Astrocyte of the hippocampus (primary cell): ENCODE measurements around the gene MVK.
A peak's percentile ranks its signal among the peaks of the same experiment; 100 is the strongest.

ENCODE experiments used
- DNase-seq: peaks from one replicate; pipeline ENCODE4 v3.0.0; 2011; ENCODE audit warnings: low read depth, low spot score

The MVK gene

GRCh38 chr12:109573029-109573913, at the start of gene MVK, which contains the start of gene MMAB:
Gene MVK (plus strand): TSS chr12:109573794. CDS start chr12:109574823, 1,029 bp downstream.
Gene MMAB (minus strand): TSS chr12:109573504. CDS start chr12:109573480, 24 bp downstream.
- peak; percentile 99 for DNase-seq

- no peak for DNase-seq
These were observed 48.9 kb upstream of the MVK start for GRCh38 chr12:109524466-109525278.

- no peak for DNase-seq
These were observed 48.4 kb upstream of the MVK start for GRCh38 chr12:109525279-109525585.

DNA sequence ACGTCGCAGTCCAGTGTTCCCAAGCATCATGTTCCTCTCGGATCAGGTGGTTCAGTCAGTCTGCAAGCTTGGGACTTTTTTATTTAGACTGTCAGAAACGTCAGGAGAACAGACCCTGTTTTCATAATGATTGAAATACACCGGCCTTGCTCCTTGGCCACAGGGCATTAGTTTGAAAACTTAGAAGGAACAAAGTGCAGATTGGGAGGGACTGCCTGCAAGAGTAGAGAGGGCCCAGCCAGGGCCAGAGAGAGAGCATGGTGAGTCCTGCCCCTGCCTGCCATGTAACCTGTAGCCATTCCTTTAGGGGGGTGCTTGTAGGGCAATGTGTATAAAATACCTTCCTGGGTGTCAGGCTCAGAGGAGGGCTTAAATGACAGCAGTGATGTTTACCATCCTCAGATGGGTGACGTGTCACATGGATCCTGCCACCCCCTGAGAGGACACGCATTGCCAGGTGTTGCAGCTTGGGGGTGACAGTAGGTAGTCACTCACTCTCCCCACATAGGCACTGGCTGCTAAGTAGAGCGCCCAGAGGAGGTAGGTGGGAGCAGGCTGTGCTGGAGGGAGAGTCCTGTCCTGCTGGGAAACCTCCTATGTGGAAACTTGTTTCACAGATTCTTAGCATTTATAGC, 46.0 kb upstream of the MVK start:
- DNase-seq, result no peak

DNA sequence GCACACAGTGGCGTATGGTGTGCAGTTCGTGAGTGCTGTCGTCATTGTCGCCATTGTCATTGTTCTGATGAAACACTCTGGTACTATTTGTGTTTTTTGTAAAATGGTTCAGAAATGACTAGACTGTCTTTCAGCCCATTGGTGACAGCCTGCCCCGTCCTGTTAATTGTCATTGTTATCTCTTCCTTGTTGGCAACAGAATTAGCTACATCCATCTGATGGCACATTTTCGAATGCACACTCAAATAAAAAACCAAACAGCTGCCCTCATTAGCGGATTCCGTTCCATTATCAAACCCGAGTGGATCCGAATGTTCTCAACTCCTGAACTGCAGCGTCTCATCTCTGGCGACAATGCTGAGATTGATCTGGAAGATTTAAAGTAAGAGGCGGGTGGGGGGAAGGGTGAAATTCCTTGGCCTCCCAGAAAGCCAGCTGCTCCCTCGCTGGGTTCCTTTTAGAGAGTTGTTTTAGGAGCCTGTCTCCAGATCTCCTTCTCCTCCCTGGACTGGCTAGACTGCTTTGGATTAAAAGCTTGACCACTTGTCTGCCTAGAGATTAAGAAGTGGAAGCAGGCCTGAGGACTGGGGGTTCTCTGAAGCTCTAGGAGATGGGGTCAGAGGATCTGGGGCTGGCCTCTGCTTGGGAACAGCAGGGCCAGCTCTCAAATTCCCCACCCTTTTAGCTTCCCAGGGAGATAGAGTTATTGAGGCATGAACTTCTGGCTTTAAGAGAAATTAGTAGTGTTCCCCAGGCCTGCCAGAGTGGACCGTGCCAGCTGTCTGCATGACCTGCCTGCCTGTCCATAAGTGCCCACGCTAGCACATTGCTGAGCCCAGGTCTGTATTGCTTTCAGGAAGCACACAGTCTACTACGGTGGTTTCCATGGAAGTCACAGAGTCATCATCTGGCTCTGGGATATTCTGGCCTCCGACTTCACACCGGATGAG, 43.6 kb upstream of the MVK start:
- no peak for DNase-seq

DNA sequence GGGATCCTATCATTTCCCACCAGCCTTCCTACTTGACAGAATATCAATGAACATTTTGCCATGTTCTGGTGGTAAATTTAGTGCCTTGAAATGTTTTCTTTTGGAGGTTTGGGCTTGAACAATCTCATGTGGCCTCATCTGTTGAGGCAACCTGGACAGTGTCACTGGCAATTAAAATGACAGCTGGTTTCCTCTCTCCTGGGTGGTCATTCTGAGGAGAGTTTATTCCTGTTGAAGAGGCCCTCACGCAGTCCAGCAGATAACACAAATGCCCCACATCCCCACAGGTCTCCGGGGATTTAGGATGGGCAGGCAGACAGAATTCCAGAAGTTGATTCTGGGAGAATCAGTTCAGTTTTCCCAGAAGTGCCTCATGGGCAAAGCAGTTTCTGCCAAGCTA, 42.2 kb upstream of the MVK start:
- no peak for DNase-seq

DNA sequence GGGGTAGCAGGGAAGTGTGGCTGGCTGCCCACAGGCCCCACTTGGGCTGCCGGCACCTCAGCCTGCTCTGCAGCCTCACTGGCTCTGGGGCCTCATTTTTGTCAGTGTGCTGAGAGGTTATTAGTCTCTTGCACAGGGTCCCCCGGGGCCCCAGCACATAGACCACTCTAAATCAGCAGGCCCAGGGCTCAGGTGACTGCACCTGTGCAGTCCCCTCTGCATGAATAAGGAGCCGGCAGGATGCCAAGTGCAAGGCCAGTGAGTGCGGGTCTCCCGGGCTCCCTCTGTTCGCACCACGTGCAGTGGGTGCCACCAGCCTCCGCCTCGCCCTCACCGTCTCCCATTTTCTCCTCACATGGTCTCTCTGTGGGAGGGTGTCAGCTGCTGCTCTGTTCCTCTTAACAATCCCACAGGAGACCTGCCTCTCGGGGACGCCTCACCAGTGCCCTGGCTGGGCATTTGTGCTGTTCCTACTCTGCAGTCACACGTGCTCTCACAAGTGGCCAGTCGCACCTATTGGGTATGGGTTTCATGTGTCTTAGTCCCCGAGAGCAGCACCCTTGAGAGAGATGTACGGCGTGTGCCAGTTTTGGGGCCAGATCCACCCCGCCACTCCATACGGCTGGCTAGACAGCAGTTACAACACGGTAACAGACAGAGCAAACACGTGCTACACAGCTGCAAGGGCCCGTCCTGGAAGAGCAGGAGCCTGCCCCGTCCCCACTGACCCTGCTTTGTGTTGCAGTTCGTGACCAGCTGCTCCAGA, 40.7 kb upstream of the MVK start:
- no peak for DNase-seq

GRCh38 chr12:109533487-109533740, 40.2 kb upstream of the MVK start:
- no peak for DNase-seq

- DNase-seq, result no peak
These were observed 39.1 kb upstream of the MVK start for GRCh38 chr12:109534456-109534855.

DNA sequence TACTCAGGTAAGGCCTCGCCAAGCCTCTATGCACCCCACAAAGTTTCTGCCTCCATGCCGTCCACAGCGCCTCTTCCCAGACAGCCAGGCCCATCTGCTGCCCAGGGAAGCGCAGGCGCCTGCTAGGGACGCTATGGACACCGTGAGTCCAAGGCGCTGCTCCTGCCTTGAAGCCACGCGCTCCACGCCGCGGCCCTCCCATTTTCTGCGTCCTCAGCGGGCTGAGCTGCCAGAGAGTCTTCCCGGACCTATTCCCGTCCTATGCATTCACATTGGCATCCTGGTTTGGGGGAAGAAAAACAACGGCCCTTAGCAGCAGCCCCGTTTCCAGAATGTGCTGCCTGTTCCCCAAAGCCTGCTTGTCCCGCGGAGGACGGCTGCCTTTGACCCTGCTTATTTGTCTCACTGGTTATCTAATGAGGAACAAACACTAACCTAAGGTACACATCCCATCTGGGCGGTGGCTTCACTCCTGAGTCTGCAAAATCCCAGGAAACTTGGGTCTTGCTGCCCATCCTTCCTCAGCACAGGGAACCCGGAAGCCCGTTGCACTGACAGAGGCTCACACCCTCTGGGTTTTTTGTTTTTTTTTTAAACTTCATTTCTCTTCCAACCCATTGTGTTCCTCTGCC, 38.2 kb upstream of the MVK start:
- DNase-seq, result no peak

DNA sequence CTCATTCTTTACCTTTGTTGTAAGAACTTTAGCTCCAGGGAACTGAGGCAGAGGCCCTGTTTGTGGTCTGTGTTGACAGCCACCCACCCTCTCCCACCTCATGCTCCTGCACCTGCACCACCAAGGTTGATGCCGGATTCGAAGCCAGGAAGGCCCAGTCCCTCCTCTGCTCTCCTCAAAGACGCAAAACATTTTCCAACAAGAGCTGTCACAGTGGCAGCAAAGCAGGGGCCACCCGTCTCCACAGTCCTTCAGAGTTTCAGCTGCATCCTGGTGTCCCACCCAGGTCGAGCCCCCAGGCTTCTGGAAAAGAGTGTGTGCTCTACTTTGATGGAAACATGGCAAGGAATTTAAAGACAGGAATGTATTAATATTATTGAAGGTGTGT, 37.7 kb upstream of the MVK start:
- DNase-seq, result no peak

DNA sequence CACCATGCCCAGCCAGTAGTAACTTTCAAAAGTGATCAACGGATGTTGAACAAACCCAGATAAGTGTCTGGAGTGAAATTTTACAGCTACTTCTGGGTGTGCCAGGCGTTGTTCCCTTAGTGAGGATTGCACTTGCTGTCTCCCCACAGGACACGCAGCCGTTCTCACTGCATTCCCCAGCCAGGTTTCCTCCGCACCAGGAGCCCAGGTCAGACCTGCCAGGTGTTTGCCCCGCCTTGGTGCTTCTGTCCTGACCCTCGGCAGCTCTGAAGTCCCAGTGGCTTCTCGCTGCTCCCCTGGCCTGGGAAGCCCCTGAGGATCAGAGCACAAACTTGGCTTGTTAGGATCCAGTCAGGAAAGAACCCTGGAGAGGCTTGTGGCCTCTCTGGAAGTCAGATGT, 36.5 kb upstream of the MVK start:
- DNase-seq, result no peak

DNA sequence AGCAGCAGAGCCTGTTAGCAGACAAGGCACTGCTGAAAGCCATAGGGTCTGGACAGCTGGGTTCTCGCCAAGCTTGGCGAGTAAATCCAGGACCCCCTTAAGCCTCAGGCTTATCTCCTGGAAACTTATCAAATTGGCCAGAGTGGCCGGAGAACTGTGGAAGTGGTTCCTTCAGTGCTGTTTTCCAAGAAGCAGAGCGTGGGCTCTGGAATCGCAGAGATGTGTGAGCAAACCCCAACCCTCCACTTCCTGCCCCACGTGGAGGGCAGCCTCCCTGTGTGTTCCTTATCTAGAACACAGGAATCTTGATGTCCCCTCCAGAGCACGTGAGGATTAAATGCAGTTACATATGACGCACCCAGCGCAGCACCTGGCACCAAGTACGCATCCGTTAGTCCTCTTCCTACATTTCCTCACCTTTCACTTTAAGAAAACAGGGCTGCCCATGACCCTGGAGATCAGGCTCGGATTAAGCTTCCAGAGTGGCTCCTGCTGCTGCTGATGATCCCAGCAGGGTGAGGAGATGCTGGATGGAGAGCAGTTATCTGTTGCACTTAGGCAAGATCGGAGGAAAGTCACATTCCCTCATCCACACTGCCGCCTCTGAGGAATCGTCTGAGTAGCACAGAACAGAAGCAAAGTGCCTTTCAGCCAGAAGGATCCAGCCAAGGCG, 35.3 kb upstream of the MVK start:
- no peak for DNase-seq

DNA sequence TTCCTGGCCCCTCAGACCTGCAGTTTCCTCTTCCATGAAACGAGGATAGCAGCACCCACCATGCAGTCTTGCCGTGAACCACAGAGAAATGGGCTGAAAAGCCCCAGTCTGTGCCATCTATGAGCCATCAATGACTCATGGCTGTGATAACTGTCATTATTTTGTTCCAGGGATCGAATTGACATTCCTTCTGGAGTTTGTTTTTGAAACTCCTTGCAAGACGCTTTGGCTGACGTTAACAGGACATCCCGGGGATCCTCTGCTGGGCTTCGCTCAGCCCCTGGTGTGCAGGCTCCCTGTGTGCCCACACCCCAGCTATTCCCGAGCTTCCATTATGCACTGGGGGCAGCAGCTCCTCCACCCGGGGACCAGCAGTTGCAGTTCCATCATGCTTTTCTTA, 34.1 kb upstream of the MVK start:
- peak; percentile 32 for DNase-seq

- no peak for DNase-seq
These were observed 32.8 kb upstream of the MVK start for GRCh38 chr12:109540526-109541412.

GRCh38 chr12:109541413-109541726, 32.2 kb upstream of the MVK start:
- no peak for DNase-seq

- no peak for DNase-seq
These were observed 31.6 kb upstream of the MVK start for GRCh38 chr12:109542014-109542413.

- no peak for DNase-seq
These were observed 30.7 kb upstream of the MVK start for GRCh38 chr12:109542876-109543275.

- peak; percentile 28 for DNase-seq
These were observed 28.6 kb upstream of the MVK start for GRCh38 chr12:109544955-109545531.
